A673 (cell line): Measurements from ENCODE around the gene SPRR1A. TPM values are rescaled to one million over a fixed set of nuclear protein-coding genes. Genes with fewer than 3 reads are reported as not detected.

ENCODE experiments used
- BruUV-seq: library from RNA; stranded (reverse); fragments of 400-500 nt; replicated peaks from 2 replicates; lab custom pipeline; 2021; lab: Mats Ljungman, UMichigan
- CTCF ChIA-PET: fragments of 300-600 bp; sonication (Branson Sonifier 250); formaldehyde crosslinking; loops from one replicate; lab custom pipeline; 2022; ENCODE audit warnings: antibody characterized with exemption; lab: Charles Lee
- POLR2A ChIA-PET: fragments of 300-600 bp; sonication (Branson Sonifier 250); formaldehyde crosslinking; loops from one replicate; lab custom pipeline; 2022; ENCODE audit warnings: antibody characterized with exemption; ENCODE audit not compliant: low non-redundant PET; lab: Charles Lee
- DNase-seq: peaks from one replicate; pipeline ENCODE4 v3.0.0-alpha.2; 2015; ENCODE audit warnings: low spot score
- H3K27ac ChIP-seq: fragments of 200-600 bp; sonication (generic); 2 replicates; pipeline ENCODE4 v1.5.1; 2016; ENCODE audit warnings: mixed run types, low read depth, mild to moderate bottlenecking, mixed read lengths, antibody characterized with exemption, low read length; ENCODE audit not compliant: poor library complexity, severe bottlenecking
- H3K27me3 ChIP-seq: fragments of 200-600 bp; sonication (generic); replicated peaks from 2 replicates; pipeline ENCODE4 v1.6.1; 2017; ENCODE audit warnings: mixed run types, low read depth, mild to moderate bottlenecking, mixed read lengths, antibody characterized with exemption, low read length; ENCODE audit not compliant: insufficient read depth, poor library complexity
- H3K36me3 ChIP-seq: fragments of 200-600 bp; sonication (generic); 2 replicates; pipeline ENCODE4 v1.6.1; 2016; ENCODE audit warnings: mixed run types, mild to moderate bottlenecking, mixed read lengths, antibody characterized with exemption, low read length; ENCODE audit not compliant: insufficient read depth, poor library complexity, severe bottlenecking
- H3K4me1 ChIP-seq: fragments of 200-600 bp; sonication (generic); 2 replicates; pipeline ENCODE4 v1.6.1; 2017; ENCODE audit warnings: mixed run types, mild to moderate bottlenecking, mixed read lengths, antibody characterized with exemption, low read length; ENCODE audit not compliant: insufficient read depth, poor library complexity, severe bottlenecking
- H3K4me3 ChIP-seq: fragments of 200-600 bp; sonication (generic); 2 replicates; pipeline ENCODE4 v1.5.1; 2016; ENCODE audit warnings: low read depth, mixed run types, mild to moderate bottlenecking, mixed read lengths, low read length; ENCODE audit not compliant: poor library complexity, severe bottlenecking
- H3K9me3 ChIP-seq: fragments of 200-600 bp; sonication (generic); 2 replicates; pipeline ENCODE4 v1.6.1; 2016; ENCODE audit warnings: mixed run types, low read depth, mild to moderate bottlenecking, mixed read lengths, antibody characterized with exemption, low read length; ENCODE audit not compliant: poor library complexity, severe bottlenecking
- EZH2 ChIP-seq: fragments of 200-600 bp; sonication (generic); IDR thresholded peaks from 2 replicates; pipeline ENCODE4 v1.6.1; 2017; ENCODE audit warnings: borderline replicate concordance, low read depth, mild to moderate bottlenecking, mixed read lengths, antibody characterized with exemption, low read length; ENCODE audit not compliant: poor library complexity, severe bottlenecking
- intact Hi-C: fragments of 100-400 bp; cut with micrococcal nuclease; formaldehyde crosslinking; loops from one replicate; pipeline ENCODE4 v1.10.0; 2022; ENCODE audit not compliant: unreplicated experiment
- total RNA-seq: library from RNA; stranded (reverse); gene quantifications from 2 replicates; pipeline ENCODE4 v1.2.3, GENCODE V29; 2021
- TF ChIP-seq, protein P1 (sequence below): fragments of 300-800, 200-600 bp; sonication (generic); conservative IDR thresholded peaks from 2 replicates; pipeline ENCODE4 v1.5.1; 2017; ENCODE audit warnings: low read depth, mild to moderate bottlenecking, antibody characterized with exemption, low read length, moderate library complexity, mixed read lengths

Gene SPRR1A
- total RNA-seq, 1 experiment from 2014 or later = not detected

GRCh38 chr1:153025797-153026196 is 41.9 kb downstream of the SPRR1A start:
- Histone ChIP-seq H3K27ac (no peak overlapping the region), H3K4me1 (no peaks in the 10 kb centered on the region), H3K9me3 (no peaks in the 10 kb centered on the region), H3K4me3 (no peak overlapping the region), H3K36me3 (no peaks in the 10 kb centered on the region), H3K27me3 (peaks cover 1% of the 10 kb centered on the region)
- TF ChIP-seq EZH2 = no peak
- TF ChIP-seq, protein P1, sequence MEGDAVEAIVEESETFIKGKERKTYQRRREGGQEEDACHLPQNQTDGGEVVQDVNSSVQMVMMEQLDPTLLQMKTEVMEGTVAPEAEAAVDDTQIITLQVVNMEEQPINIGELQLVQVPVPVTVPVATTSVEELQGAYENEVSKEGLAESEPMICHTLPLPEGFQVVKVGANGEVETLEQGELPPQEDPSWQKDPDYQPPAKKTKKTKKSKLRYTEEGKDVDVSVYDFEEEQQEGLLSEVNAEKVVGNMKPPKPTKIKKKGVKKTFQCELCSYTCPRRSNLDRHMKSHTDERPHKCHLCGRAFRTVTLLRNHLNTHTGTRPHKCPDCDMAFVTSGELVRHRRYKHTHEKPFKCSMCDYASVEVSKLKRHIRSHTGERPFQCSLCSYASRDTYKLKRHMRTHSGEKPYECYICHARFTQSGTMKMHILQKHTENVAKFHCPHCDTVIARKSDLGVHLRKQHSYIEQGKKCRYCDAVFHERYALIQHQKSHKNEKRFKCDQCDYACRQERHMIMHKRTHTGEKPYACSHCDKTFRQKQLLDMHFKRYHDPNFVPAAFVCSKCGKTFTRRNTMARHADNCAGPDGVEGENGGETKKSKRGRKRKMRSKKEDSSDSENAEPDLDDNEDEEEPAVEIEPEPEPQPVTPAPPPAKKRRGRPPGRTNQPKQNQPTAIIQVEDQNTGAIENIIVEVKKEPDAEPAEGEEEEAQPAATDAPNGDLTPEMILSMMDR = no peak
- ChIA-PET CTCF (no interaction called here), POLR2A (no interaction called here)
- DNase-seq = no peak
- BruUV-seq = no TSS peak
- intact Hi-C loops = no loop called here

DNA sequence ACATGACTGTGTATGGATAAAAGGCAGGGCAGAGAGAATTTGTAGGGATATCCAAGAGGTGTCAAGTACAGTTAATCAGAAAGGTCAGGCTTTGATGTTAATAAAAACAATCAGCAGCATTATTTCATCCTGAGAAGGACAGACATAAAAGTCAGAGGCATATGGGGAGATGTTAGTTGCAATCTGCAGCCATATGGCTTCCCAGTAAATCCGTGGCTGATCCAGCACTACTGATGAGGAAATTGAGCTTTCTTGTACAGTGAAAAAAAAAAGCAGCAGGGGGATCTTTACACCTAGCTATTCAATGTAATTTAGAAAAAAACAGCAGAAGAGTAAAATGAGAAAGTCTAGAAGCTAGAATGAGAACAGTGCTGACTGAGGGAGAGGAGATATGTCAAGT is 44.9 kb downstream of the SPRR1A start:
- Histone ChIP-seq H3K9me3 (no peaks in the 10 kb centered on the region), H3K4me3 (no peak overlapping the region), H3K4me1 (no peaks in the 10 kb centered on the region), H3K36me3 (no peaks in the 10 kb centered on the region), H3K27ac (no peak overlapping the region), H3K27me3 (no peaks in the 10 kb centered on the region)
- ChIA-PET CTCF (no interaction called here), POLR2A (no interaction called here)
- DNase-seq = no peak
- intact Hi-C loops = no loop called here
- no peak for TF ChIP-seq EZH2
- TF ChIP-seq, protein P1 = no peak
- no TSS peak for BruUV-seq

- no peaks in the 10 kb centered on the region for H3K9me3 ChIP-seq
- H3K36me3 ChIP-seq = no peaks in the 10 kb centered on the region
- no peak for TF ChIP-seq EZH2
- TF ChIP-seq, protein P1 = no peak
- ChIA-PET CTCF (no interaction called here), POLR2A (no interaction called here)
- H3K27ac ChIP-seq = no peak within 1 kb of the TSS
- DNase-seq = no peak
- no TSS peak for BruUV-seq
- no peaks in the 10 kb centered on the region for H3K27me3 ChIP-seq
- H3K4me1 ChIP-seq = no peaks in the 10 kb centered on the region
- intact Hi-C loops = no loop called here
- H3K4me3 ChIP-seq = no peak within 1 kb of the TSS
Measured at GRCh38 chr1:153030895-153031294, 47.0 kb downstream of the SPRR1A start, which contains the start of gene SPRR1B. TSS of gene SPRR1B (plus strand) at chr1:153031203. CDS start at chr1:153032346, 1,143 bp downstream.
